Measurements from ENCODE around the gene ASPHD1. TPM values are rescaled to one million over a fixed set of nuclear protein-coding genes. Genes with fewer than 3 reads are reported as not detected.

Gene ASPHD1
- polyA plus RNA-seq, 1 donor (not counting 4 experiments of a cell fraction or from before 2014, with no cell fraction given): 0.71 TPM

GRCh38 chr16:29862383-29862883 is 37.9 kb upstream of the ASPHD1 start:
- FAIRE-seq (no peak), DNase-seq (ENCODE audit: low read depth, low spot score) (no peak)
- Histone ChIP-seq H3K27ac (ENCODE audit: control insufficient read depth, insufficient read depth, low read length) (peak overlapping the region; percentile 96), H3K9ac (ENCODE audit: control insufficient read depth, extremely low read depth, insufficient read depth, low read length) (peak overlapping the region; percentile 90), H3K4me1 (ENCODE audit: control insufficient read depth, extremely low read depth, insufficient read depth, low read length) (peaks cover 6% of the 10 kb centered on the region), H3K9me1 (ENCODE audit: control insufficient read depth, extremely low read depth, insufficient read depth, low read length) (peaks cover 2% of the 10 kb centered on the region), H3K79me2 (ENCODE audit: control insufficient read depth, insufficient read depth, low read length) (peaks cover 8% of the 10 kb centered on the region), H3K4me2 (ENCODE audit: control insufficient read depth, extremely low read depth, insufficient read depth, low read depth, low read length) (peak overlapping the region; percentile 88), H3K27me3 (ENCODE audit: control insufficient read depth, extremely low read depth, insufficient read depth, low read length) (no peaks in the 10 kb centered on the region), H2AFZ (ENCODE audit: control insufficient read depth, low read length) (peak overlapping the region; percentile 86), H4K20me1 (ENCODE audit: control insufficient read depth, extremely low read depth, insufficient read depth, low read length) (no peaks in the 10 kb centered on the region), H3K36me3 (ENCODE audit: control insufficient read depth in 2 of 2, extremely low read depth in 1 of 2, insufficient read depth in 2 of 2, low read length in 2 of 2) (peaks cover 9 to 13% of the 10 kb centered on the region in 2 experiments), H3K4me3 (ENCODE audit: control insufficient read depth in 2 of 3, extremely low read depth in 1 of 3, insufficient read depth in 2 of 3, low read depth in 1 of 3, low read length in 3 of 3) (peak overlapping the region; percentile 72 to 94 (median 87)), H3K9me3 (ENCODE audit: control insufficient read depth, low read depth, low read length) (no peaks in the 10 kb centered on the region)
- no peak for TF ChIP-seq EZH2 (IDR thresholded peaks at IDR 0.05; ENCODE audit: low read length)
- TF ChIP-seq CTCF (optimal IDR thresholded peaks at IDR 0.05 in 1 of 3, IDR thresholded peaks at IDR 0.05 in 1 of 3, conservative IDR thresholded peaks at IDR 0.05 in 1 of 3; ENCODE audit: extremely low read depth in 1 of 3, insufficient read depth in 2 of 3, low read length in 3 of 3): peak in 2 of 3 experiments; percentile 5 to 38
- dilution Hi-C loops (cut with MboI; ENCODE audit: extremely low pct_ligation_motif_present, low sequenced_read_pairs): no loop called here

GRCh38 chr16:29862884-29863668 is 37.2 kb upstream of the ASPHD1 start, which contains the start of gene CDIPT:
CDIPT (minus strand) TSS chr16:29863226; CDS start chr16:29862857, 369 bp downstream.
- H3K9me3 ChIP-seq (ENCODE audit: control insufficient read depth, low read depth, low read length): no peaks in the 10 kb centered on the region
- FAIRE-seq (peak; percentile 88), DNase-seq (ENCODE audit: low read depth, low spot score) (peak; percentile 79)
- H3K4me3 ChIP-seq (ENCODE audit: control insufficient read depth in 2 of 3, extremely low read depth in 1 of 3, insufficient read depth in 2 of 3, low read depth in 1 of 3, low read length in 3 of 3): peak within 1 kb of the TSS; percentile 72 to 94 (median 87)
- H2AFZ ChIP-seq (ENCODE audit: control insufficient read depth, low read length): peak within 1 kb of the TSS; percentile 90
- TF ChIP-seq CTCF (optimal IDR thresholded peaks at IDR 0.05 in 1 of 3, IDR thresholded peaks at IDR 0.05 in 1 of 3, conservative IDR thresholded peaks at IDR 0.05 in 1 of 3; ENCODE audit: extremely low read depth in 1 of 3, insufficient read depth in 2 of 3, low read length in 3 of 3): peak; percentile 78 to 88 (median 78)
- no peak for TF ChIP-seq EZH2 (IDR thresholded peaks at IDR 0.05; ENCODE audit: low read length)
- peak within 1 kb of the TSS; percentile 96 for H3K27ac ChIP-seq (ENCODE audit: control insufficient read depth, insufficient read depth, low read length)
- H3K9ac ChIP-seq (ENCODE audit: control insufficient read depth, extremely low read depth, insufficient read depth, low read length): peak within 1 kb of the TSS; percentile 90
- H4K20me1 ChIP-seq (ENCODE audit: control insufficient read depth, extremely low read depth, insufficient read depth, low read length): no peaks in the 10 kb centered on the region
- H3K36me3 ChIP-seq (ENCODE audit: control insufficient read depth in 2 of 2, extremely low read depth in 1 of 2, insufficient read depth in 2 of 2, low read length in 2 of 2): peaks cover 9 to 13% of the 10 kb centered on the region in 2 experiments
- H3K4me1 ChIP-seq (ENCODE audit: control insufficient read depth, extremely low read depth, insufficient read depth, low read length): peaks cover 6% of the 10 kb centered on the region
- no peaks in the 10 kb centered on the region for H3K9me1 ChIP-seq (ENCODE audit: control insufficient read depth, extremely low read depth, insufficient read depth, low read length)
- H3K4me2 ChIP-seq (ENCODE audit: control insufficient read depth, extremely low read depth, insufficient read depth, low read depth, low read length): peak within 1 kb of the TSS; percentile 88
- no peaks in the 10 kb centered on the region for H3K27me3 ChIP-seq (ENCODE audit: control insufficient read depth, extremely low read depth, insufficient read depth, low read length)
- peaks cover 8% of the 10 kb centered on the region for H3K79me2 ChIP-seq (ENCODE audit: control insufficient read depth, insufficient read depth, low read length)
- dilution Hi-C loops (cut with MboI; ENCODE audit: extremely low pct_ligation_motif_present, low sequenced_read_pairs): no loop called here

All from keratinocyte (primary cell).